Cardiac muscle cell (in vitro differentiated cells and primary cell): ENCODE measurements around the gene PTTG1IP. TPM values are rescaled to one million over a fixed set of nuclear protein-coding genes. Genes with fewer than 3 reads are reported as not detected.

ENCODE experiments used
- DNase-seq, 2 donors: peaks; one replicate each; pipeline versions ENCODE4 v3.0.0 to v3.0.0-alpha.2; 2010 to 2017; ENCODE audit warnings: low read depth in 1 of 2, low spot score in 1 of 2
- H3K27ac ChIP-seq: fragments of 200-600 bp; sonication (generic); 2 replicates; pipeline ENCODE4 v1.5.1; 2016
- H3K27me3 ChIP-seq: fragments of 200-600 bp; sonication (generic); 2 replicates; pipeline ENCODE4 v1.6.0; 2016; ENCODE audit warnings: control low read depth
- H3K36me3 ChIP-seq: fragments of 200-600 bp; sonication (generic); 2 replicates; pipeline ENCODE4 v1.5.1; 2016; ENCODE audit warnings: control low read depth
- H3K4me1 ChIP-seq: fragments of 200-600 bp; sonication (generic); 2 replicates; pipeline ENCODE4 v1.8.1; 2017; ENCODE audit warnings: low read depth, mild to moderate bottlenecking, mixed run types
- H3K4me3 ChIP-seq: fragments of 200-600 bp; sonication (generic); 2 replicates; pipeline ENCODE4 v1.5.1; 2016; ENCODE audit warnings: mild to moderate bottlenecking
- H3K9me3 ChIP-seq: fragments of 200-600 bp; sonication (generic); 2 replicates; pipeline ENCODE4 v1.5.1; 2017; ENCODE audit warnings: low read depth, mild to moderate bottlenecking, control low read depth
- polyA plus RNA-seq: library from polyadenylated mRNA; unstranded; fragments of >200 nt; fragmentation: Nextera tagmentation; extraction: Ambion mirVana; gene quantifications from 2 replicates; pipeline ENCODE4 v1.2.1, GENCODE V29; 2016
- total RNA-seq: library from RNA; depleted of rRNA; stranded (reverse); fragments of >200 nt; gene quantifications from 2 replicates; pipeline ENCODE4 v1.2.3, GENCODE V29; 2016
- TF ChIP-seq, protein P1 (sequence below): IDR thresholded peaks from 2 replicates; pipeline ENCODE4 v1.5.1; 2012; ENCODE audit warnings: low read depth, mild to moderate bottlenecking, low read length

The PTTG1IP gene
- total and polyA plus RNA-seq, 2 experiments from 2014 or later, result 204 to 253 TPM

DNA sequence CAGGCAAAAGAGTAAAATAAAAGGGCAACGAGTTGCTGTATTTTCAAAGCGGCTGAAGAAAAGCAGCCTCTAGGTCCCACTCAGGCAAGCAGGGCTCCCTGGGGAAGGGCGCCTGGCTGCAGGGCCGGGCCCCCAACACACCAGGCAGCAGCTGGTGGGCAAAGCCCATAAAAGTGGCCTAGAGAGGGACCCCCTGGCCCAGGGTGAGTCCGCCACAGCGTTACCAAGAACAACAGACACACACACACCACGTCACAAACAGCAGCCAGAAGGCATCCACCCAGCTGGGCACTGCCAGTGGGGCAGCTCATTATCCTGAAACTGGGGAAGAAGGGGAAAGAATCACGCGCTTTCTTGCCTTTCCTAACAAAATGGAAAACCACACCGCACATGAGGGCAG lies 60.3 kb downstream of the PTTG1IP start:
- H3K4me3 ChIP-seq, result no peak overlapping the region
- no peak overlapping the region for H3K27ac ChIP-seq
- peaks cover 4% of the 10 kb centered on the region for H3K36me3 ChIP-seq
- no peaks in the 10 kb centered on the region for H3K9me3 ChIP-seq
- H3K27me3 ChIP-seq, result no peaks in the 10 kb centered on the region
- DNase-seq, result no peak
- TF ChIP-seq, protein P1, sequence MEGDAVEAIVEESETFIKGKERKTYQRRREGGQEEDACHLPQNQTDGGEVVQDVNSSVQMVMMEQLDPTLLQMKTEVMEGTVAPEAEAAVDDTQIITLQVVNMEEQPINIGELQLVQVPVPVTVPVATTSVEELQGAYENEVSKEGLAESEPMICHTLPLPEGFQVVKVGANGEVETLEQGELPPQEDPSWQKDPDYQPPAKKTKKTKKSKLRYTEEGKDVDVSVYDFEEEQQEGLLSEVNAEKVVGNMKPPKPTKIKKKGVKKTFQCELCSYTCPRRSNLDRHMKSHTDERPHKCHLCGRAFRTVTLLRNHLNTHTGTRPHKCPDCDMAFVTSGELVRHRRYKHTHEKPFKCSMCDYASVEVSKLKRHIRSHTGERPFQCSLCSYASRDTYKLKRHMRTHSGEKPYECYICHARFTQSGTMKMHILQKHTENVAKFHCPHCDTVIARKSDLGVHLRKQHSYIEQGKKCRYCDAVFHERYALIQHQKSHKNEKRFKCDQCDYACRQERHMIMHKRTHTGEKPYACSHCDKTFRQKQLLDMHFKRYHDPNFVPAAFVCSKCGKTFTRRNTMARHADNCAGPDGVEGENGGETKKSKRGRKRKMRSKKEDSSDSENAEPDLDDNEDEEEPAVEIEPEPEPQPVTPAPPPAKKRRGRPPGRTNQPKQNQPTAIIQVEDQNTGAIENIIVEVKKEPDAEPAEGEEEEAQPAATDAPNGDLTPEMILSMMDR, result no peak
- H3K4me1 ChIP-seq, result peaks cover 3% of the 10 kb centered on the region

DNA sequence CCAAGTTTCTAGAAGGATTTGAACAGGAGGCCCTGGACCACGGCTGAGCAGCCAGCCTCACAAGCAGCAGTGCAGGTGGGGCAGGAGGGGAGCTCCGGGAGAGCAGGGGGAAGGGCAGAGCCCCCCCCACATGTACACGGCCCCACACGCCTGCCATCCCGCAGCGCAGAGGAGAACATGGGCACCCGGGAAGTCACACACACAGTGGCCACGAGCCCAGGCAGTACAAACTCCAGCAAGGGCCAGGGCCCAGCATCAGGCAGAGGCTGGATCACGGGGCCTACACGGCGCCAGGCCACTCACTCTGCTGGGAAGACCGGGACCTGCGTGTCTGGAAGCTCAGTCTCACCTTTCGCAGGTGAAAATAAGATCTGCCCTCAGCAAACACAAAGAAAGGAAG lies 60.9 kb downstream of the PTTG1IP start:
- no peak overlapping the region for H3K27ac ChIP-seq
- H3K4me1 ChIP-seq, result peaks cover 3% of the 10 kb centered on the region
- peaks cover 7% of the 10 kb centered on the region for H3K36me3 ChIP-seq
- no peak overlapping the region for H3K4me3 ChIP-seq
- no peak for DNase-seq
- no peaks in the 10 kb centered on the region for H3K27me3 ChIP-seq
- TF ChIP-seq, protein P1, result no peak
- no peaks in the 10 kb centered on the region for H3K9me3 ChIP-seq

DNA sequence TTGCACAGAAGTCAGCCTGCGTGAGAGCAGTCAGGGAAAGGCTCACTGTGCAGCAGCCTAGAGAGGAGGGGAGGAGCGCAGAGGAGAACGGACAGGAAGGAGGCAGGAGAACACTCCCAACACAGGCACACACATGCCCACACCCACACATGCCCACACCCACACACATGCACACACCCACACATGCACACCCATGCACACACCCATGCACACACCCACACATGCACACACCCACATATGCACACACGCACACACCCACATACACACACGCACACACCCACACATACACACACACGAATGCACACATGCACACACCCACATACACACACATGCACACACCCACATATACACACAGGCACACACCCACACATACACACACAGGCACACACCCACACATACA lies 62.7 kb downstream of the PTTG1IP start:
- H3K9me3 ChIP-seq, result no peaks in the 10 kb centered on the region
- H3K27ac ChIP-seq, result no peak overlapping the region
- no peak overlapping the region for H3K4me3 ChIP-seq
- H3K27me3 ChIP-seq, result no peaks in the 10 kb centered on the region
- H3K36me3 ChIP-seq, result peaks cover 20% of the 10 kb centered on the region
- no peaks in the 10 kb centered on the region for H3K4me1 ChIP-seq
- no peak for DNase-seq
- TF ChIP-seq, protein P1, result no peak

DNA sequence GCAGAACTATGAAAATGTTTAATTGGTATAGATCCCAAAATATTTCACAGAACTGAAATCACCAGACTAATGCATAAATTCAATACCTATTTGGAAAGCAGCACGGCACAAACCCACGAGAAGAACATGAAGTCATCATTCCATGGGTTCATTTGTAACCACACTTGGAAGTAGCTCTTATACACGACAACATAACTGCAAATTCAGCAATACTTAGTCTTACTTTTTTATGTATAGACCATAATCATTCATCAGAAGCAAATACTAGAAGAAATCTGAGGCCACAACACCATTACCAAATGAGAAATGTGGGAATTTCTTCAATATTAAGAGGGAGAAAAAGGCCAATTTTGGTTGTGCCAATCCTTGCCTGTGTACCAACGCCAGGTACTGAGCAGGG lies 67.6 kb downstream of the PTTG1IP start:
- Histone ChIP-seq H3K36me3 (peaks cover 20% of the 10 kb centered on the region), H3K27me3 (no peaks in the 10 kb centered on the region), H3K4me3 (no peak overlapping the region), H3K9me3 (no peaks in the 10 kb centered on the region), H3K4me1 (peaks cover 15% of the 10 kb centered on the region), H3K27ac (no peak overlapping the region)
- TF ChIP-seq, protein P1, result no peak
- DNase-seq, result no peak

DNA sequence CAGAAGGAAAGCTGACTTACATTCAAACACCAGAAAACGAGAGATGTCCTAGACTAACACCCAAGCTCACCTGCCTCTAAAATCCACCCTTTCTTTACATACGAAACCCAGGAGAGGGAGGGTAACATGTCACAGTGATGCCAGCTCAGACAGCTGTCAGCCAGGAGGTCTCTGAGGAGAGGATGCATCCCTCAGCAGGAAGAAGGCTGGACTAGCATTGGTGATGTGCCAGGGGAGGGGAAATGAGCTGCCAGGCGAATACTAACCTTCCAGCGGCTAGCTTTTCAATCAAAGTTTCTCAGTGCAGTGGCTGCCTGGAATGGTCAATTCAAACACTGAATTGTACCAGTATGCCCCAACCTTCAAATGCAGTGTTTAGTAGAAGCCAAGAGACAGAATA lies 68.3 kb downstream of the PTTG1IP start:
- peaks cover 20% of the 10 kb centered on the region for H3K36me3 ChIP-seq
- H3K4me1 ChIP-seq, result peaks cover 21% of the 10 kb centered on the region
- TF ChIP-seq, protein P1, result no peak
- H3K4me3 ChIP-seq, result no peak overlapping the region
- H3K27ac ChIP-seq, result no peak overlapping the region
- H3K27me3 ChIP-seq, result no peaks in the 10 kb centered on the region
- no peaks in the 10 kb centered on the region for H3K9me3 ChIP-seq
- DNase-seq, result no peak

DNA sequence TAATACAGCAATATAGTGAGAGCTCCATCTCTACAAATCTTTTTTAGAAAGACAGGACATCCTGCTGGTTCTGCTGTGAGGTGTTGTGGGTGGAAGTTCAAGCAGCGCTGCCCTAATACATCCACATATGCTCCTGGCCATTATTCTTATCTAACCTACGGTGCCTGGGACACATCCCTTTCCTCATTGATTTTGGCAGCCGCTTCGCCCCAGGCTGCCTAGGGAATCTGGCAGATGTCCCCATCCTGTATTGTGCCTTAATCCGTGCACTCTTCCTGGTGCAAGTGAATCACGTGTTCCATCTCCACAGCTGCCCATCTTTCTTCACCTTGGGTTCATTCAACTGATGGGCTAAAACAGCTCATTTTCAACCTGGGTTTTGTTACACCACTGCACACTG lies 68.7 kb downstream of the PTTG1IP start:
- Histone ChIP-seq H3K9me3 (no peaks in the 10 kb centered on the region), H3K4me1 (peaks cover 25% of the 10 kb centered on the region), H3K27me3 (no peaks in the 10 kb centered on the region), H3K36me3 (peaks cover 20% of the 10 kb centered on the region), H3K4me3 (no peak overlapping the region), H3K27ac (no peak overlapping the region)
- DNase-seq, result no peak
- TF ChIP-seq, protein P1, result no peak
